HG02884 (cell line): ENCODE measurements around the gene NPPC.
"Not testable (repeated sequence)": the region's sequence is repeated elsewhere in the genome, so short reads cannot be mapped to it uniquely, and the experiment has no call there.

Source experiments
- ATAC-seq: cut with Tn5 transposase; IDR thresholded peaks from one replicate; pipeline ENCODE4 v1.9.1; 2021; ENCODE audit warnings: mild to moderate bottlenecking, moderate library complexity; ENCODE audit not compliant: unreplicated experiment

Gene NPPC

GRCh38 chr2:231922311-231923009 lies 3.7 kb downstream of the NPPC start:
- no peak for ATAC-seq

- no peak for ATAC-seq
These were observed 5.4 kb downstream of the NPPC start for GRCh38 chr2:231920795-231921194.

- ATAC-seq, result no peak
These were observed 5.8 kb downstream of the NPPC start for GRCh38 chr2:231920366-231920765.

GRCh38 chr2:231919341-231920035 lies 6.7 kb downstream of the NPPC start:
- no peak for ATAC-seq

- no peak for ATAC-seq
These were observed 7.5 kb downstream of the NPPC start for GRCh38 chr2:231918501-231919330.

GRCh38 chr2:231917280-231918066 lies 8.7 kb downstream of the NPPC start:
- ATAC-seq, result no peak

GRCh38 chr2:231914077-231914690 lies 12.0 kb downstream of the NPPC start:
- no peak for ATAC-seq

GRCh38 chr2:231911381-231911780 lies 14.8 kb downstream of the NPPC start:
- no peak for ATAC-seq

- no peak for ATAC-seq
These were observed 15.4 kb downstream of the NPPC start for GRCh38 chr2:231910771-231911170.

GRCh38 chr2:231910161-231910560 lies 16.0 kb downstream of the NPPC start:
- not testable (repeated sequence) for ATAC-seq

GRCh38 chr2:231909631-231910030 lies 16.6 kb downstream of the NPPC start:
- ATAC-seq, result no peak

- no peak for ATAC-seq
These were observed 17.6 kb downstream of the NPPC start for GRCh38 chr2:231908584-231908983.

- ATAC-seq, result no peak
These were observed 18.4 kb downstream of the NPPC start for GRCh38 chr2:231907765-231908164.

- ATAC-seq, result no peak
These were observed 21.2 kb downstream of the NPPC start for GRCh38 chr2:231905026-231905425.

GRCh38 chr2:231904161-231904611 lies 22.0 kb downstream of the NPPC start:
- ATAC-seq, result no peak

- ATAC-seq, result no peak
These were observed 23.6 kb downstream of the NPPC start for GRCh38 chr2:231902598-231902997.

GRCh38 chr2:231900972-231901371 lies 25.2 kb downstream of the NPPC start:
- no peak for ATAC-seq

- ATAC-seq, result no peak
These were observed 25.7 kb downstream of the NPPC start for GRCh38 chr2:231900486-231900942.

GRCh38 chr2:231894566-231895380 lies 31.4 kb downstream of the NPPC start:
- ATAC-seq, result no peak
